Fibroblast of pulmonary artery (primary cell): ENCODE results near the gene PROZ.
A peak's percentile ranks its signal among the peaks of the same experiment; 100 is the strongest.

Experiments
- DNase-seq: peaks from one replicate; pipeline ENCODE4 v3.0.0-alpha.2; 2010; ENCODE audit warnings: low read depth
- H3K4me3 ChIP-seq: replicated peaks from 2 replicates; pipeline ENCODE4 v1.5.1; 2011; ENCODE audit warnings: low read depth, mild to moderate bottlenecking, control low read depth, low read length, moderate library complexity
- TF ChIP-seq, protein P1 (sequence below): IDR thresholded peaks from 2 replicates; pipeline ENCODE4 v1.5.1; 2011; ENCODE audit warnings: mild to moderate bottlenecking, control low read depth, low read length, inconsistent platforms; ENCODE audit errors: missing control alignments

Gene PROZ

GRCh38 chr13:113187883-113188665, 29.6 kb downstream of the PROZ start:
- TF ChIP-seq, protein P1, sequence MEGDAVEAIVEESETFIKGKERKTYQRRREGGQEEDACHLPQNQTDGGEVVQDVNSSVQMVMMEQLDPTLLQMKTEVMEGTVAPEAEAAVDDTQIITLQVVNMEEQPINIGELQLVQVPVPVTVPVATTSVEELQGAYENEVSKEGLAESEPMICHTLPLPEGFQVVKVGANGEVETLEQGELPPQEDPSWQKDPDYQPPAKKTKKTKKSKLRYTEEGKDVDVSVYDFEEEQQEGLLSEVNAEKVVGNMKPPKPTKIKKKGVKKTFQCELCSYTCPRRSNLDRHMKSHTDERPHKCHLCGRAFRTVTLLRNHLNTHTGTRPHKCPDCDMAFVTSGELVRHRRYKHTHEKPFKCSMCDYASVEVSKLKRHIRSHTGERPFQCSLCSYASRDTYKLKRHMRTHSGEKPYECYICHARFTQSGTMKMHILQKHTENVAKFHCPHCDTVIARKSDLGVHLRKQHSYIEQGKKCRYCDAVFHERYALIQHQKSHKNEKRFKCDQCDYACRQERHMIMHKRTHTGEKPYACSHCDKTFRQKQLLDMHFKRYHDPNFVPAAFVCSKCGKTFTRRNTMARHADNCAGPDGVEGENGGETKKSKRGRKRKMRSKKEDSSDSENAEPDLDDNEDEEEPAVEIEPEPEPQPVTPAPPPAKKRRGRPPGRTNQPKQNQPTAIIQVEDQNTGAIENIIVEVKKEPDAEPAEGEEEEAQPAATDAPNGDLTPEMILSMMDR = no peak
- DNase-seq = no peak
- H3K4me3 ChIP-seq = no peak overlapping the region

- no peak for DNase-seq
- TF ChIP-seq, protein P1 = no peak
- no peak overlapping the region for H3K4me3 ChIP-seq
Observed at GRCh38 chr13:113190181-113190580, 31.7 kb downstream of the PROZ start.

GRCh38 chr13:113192279-113192678, 33.8 kb downstream of the PROZ start:
- TF ChIP-seq, protein P1 = no peak
- DNase-seq = no peak
- no peak overlapping the region for H3K4me3 ChIP-seq

GRCh38 chr13:113192902-113193301, 34.5 kb downstream of the PROZ start:
- peak; percentile 83 for DNase-seq
- no peak overlapping the region for H3K4me3 ChIP-seq
- TF ChIP-seq, protein P1 = no peak

GRCh38 chr13:113195360-113195759, 36.9 kb downstream of the PROZ start:
- TF ChIP-seq, protein P1 = no peak
- DNase-seq = no peak
- no peak overlapping the region for H3K4me3 ChIP-seq

DNA sequence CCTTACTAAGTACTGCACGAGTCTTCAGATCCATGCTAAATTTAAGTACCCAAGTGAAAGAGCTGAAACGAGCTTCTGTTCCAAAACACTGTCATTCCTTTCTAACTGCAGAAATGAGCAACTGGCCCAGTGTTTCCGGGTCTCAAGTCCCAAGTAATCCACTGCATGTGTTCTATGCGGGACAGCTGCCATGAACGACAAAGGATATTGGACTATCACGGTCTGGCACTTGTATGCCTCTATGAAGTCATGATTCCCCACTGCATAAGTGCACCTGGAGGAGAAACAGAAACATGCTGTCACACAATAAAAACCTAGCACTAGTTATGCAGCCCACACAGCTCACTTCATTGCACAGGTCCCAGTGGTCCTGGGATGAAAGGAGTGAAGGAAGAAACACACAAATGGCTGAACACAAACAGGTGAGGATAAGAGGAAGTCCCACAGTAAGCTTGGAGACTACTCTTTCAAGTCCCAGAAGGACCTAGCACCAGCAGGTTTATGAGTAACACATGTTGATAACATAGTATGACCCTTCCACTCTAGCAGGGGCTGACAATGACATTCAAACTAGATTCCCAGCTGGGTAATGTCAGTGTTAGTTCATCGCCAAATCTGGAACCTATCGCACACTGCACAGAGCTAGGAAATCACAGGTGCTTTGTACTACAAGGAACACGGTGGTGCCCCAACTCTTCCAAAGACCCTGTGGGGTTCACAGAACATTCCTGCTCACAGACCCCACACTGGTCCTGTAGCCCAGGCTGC, 38.7 kb downstream of the PROZ start:
- TF ChIP-seq, protein P1 = no peak
- no peak overlapping the region for H3K4me3 ChIP-seq
- no peak for DNase-seq
